Mammary epithelial cell (primary cell): ENCODE data around the gene IL12RB2.

Source experiments
- CTCF ChIP-seq, 2 donors: IDR thresholded peaks in 1 of 2; conservative IDR thresholded peaks in 1 of 2; 2 replicates each; pipeline ENCODE4 v1.5.1; 2011 to 2012; ENCODE audit warnings: inconsistent platforms in 2 of 2, low read length in 2 of 2, mild to moderate bottlenecking in 2 of 2, control low read depth in 1 of 2, low read depth in 1 of 2; ENCODE audit not compliant: insufficient read depth in 1 of 2; ENCODE audit errors: extremely low read depth in 1 of 2
- EZH2 ChIP-seq: IDR thresholded peaks from 2 replicates; pipeline ENCODE4 v1.6.1; 2012; ENCODE audit warnings: low read length, inconsistent platforms, borderline replicate concordance

- no peak for TF ChIP-seq EZH2
- TF ChIP-seq CTCF (conservative IDR thresholded peaks at IDR 0.05 in 1 of 2, IDR thresholded peaks at IDR 0.05 in 1 of 2; ENCODE audit: extremely low read depth in 1 of 2, insufficient read depth in 1 of 2, low read depth in 1 of 2, low read length in 2 of 2): no peak
These were observed 31.0 kb downstream of the IL12RB2 start for GRCh38 chr1:67338642-67339041.
